ENCODE data around the gene VWCE. TPM values are rescaled to one million over a fixed set of nuclear protein-coding genes. Genes with fewer than 3 reads are reported as not detected.
A peak's percentile ranks its signal among the peaks of the same experiment; 100 is the strongest.

The VWCE gene
- total and polyA plus RNA-seq, 9 of the 15 experiments (the other 6 are each of a cell fraction or from before 2014, with no cell fraction given) = 0.06 to 1.6 (median 0.63) TPM; not detected in 1

DNA sequence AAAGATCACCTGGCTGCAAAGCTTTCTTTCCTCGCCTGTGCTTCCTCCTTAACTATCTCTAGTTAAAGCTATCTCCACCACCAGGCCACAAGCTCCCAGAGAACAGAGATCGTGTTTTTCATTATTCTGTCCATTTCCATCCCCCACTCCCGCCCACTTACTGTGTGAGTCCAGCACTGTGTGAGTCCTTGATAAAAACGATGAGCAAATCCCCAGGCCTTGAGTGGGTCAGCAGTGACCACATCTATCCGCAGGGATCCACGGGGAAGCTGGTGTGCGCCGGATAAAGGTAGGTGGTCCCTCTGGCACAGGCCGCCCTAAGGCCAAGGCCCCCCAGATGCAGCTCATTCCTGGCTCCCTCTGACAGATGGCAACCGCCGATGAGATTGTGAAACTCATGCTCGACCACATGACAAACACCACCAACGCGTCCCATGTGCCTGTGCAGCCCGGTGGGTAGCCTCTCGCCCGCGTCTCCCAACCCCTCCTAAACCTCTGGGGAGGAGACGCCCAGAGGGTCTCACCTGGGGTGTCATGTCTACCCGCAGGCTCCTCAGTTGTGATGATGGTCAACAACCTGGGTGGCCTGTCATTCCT lies 47.2 kb upstream of the VWCE start (continued):
- TF ChIP-seq, protein P1, sequence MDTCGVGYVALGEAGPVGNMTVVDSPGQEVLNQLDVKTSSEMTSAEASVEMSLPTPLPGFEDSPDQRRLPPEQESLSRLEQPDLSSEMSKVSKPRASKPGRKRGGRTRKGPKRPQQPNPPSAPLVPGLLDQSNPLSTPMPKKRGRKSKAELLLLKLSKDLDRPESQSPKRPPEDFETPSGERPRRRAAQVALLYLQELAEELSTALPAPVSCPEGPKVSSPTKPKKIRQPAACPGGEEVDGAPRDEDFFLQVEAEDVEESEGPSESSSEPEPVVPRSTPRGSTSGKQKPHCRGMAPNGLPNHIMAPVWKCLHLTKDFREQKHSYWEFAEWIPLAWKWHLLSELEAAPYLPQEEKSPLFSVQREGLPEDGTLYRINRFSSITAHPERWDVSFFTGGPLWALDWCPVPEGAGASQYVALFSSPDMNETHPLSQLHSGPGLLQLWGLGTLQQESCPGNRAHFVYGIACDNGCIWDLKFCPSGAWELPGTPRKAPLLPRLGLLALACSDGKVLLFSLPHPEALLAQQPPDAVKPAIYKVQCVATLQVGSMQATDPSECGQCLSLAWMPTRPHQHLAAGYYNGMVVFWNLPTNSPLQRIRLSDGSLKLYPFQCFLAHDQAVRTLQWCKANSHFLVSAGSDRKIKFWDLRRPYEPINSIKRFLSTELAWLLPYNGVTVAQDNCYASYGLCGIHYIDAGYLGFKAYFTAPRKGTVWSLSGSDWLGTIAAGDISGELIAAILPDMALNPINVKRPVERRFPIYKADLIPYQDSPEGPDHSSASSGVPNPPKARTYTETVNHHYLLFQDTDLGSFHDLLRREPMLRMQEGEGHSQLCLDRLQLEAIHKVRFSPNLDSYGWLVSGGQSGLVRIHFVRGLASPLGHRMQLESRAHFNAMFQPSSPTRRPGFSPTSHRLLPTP (IDR thresholded peaks at IDR 0.05; ENCODE audit: borderline replicate concordance, extremely low read depth, insufficient read length) = no peak
- TF ChIP-seq STAT5A (IDR thresholded peaks at IDR 0.05; ENCODE audit: borderline replicate concordance, low read length) (peak; percentile 87), MED1 (CRISPR knock-in tag; IDR thresholded peaks at IDR 0.05; ENCODE audit: borderline replicate concordance) (no peak), RBM34 (IDR thresholded peaks at IDR 0.05; ENCODE audit: borderline replicate concordance, insufficient read depth, low read length) (no peak), CHAMP1 (IDR thresholded peaks at IDR 0.05) (no peak), MAFF (IDR thresholded peaks at IDR 0.05; ENCODE audit: low read length) (no peak), ZNF766 (CRISPR knock-in tag; conservative IDR thresholded peaks at IDR 0.05) (0 out of 2 replicates have a peak, but pooled peaks have one; percentile 57), ADNP (tag; IDR thresholded peaks at IDR 0.05) (no peak), ZNF830 (CRISPR knock-in tag; IDR thresholded peaks at IDR 0.05) (no peak), ATF3 (IDR thresholded peaks at IDR 0.05) (peak; percentile 76), ATF3 (CRISPR knock-in tag; conservative IDR thresholded peaks at IDR 0.05) (no peak), ZNF431 (CRISPR knock-in tag; IDR thresholded peaks at IDR 0.05) (no peak), ZC3H11A (IDR thresholded peaks at IDR 0.05; ENCODE audit: low read depth, low read length) (no peak), SMARCA4 (IDR thresholded peaks at IDR 0.05) (peak; percentile 87), ZNF324 (CRISPR knock-in tag; IDR thresholded peaks at IDR 0.05) (no peak), CREB3 (tag; conservative IDR thresholded peaks at IDR 0.05; ENCODE audit: low read depth) (peak; percentile 77; the same call in 1 of the 2 replicates), NCOA4 (IDR thresholded peaks at IDR 0.05; ENCODE audit: partially characterized antibody) (no peak), PHB (CRISPR knock-in tag; IDR thresholded peaks at IDR 0.05) (no peak), ESRRB (CRISPR knock-in tag; IDR thresholded peaks at IDR 0.05; ENCODE audit: borderline replicate concordance) (no peak)
- TF ChIP-seq, protein P2, sequence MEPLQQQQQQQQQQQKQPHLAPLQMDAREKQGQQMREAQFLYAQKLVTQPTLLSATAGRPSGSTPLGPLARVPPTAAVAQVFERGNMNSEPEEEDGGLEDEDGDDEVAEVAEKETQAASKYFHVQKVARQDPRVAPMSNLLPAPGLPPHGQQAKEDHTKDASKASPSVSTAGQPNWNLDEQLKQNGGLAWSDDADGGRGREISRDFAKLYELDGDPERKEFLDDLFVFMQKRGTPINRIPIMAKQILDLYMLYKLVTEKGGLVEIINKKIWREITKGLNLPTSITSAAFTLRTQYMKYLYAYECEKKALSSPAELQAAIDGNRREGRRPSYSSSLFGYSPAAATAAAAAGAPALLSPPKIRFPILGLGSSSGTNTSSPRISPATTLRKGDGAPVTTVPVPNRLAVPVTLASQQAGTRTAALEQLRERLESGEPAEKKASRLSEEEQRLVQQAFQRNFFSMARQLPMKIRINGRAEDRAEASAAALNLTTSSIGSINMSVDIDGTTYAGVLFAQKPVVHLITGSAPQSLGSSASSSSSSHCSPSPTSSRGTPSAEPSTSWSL (CRISPR knock-in tag; IDR thresholded peaks at IDR 0.05; ENCODE audit: borderline replicate concordance) = no peak
